Sigmoid colon (tissue), 4 donors: ENCODE data around the gene INAFM2.

Experiments used
- EP300 ChIP-seq, 4 donors: sonication (generic); formaldehyde crosslinking; IDR thresholded peaks; one replicate each; pipeline ENCODE4 v1.6.1; 2017; ENCODE audit warnings: antibody characterized with exemption in 4 of 4
- POLR2A ChIP-seq, 2 donors: fragments of 450-650 bp; IDR thresholded peaks; one replicate each; pipeline ENCODE4 v1.6.1; 2016; ENCODE audit warnings: antibody characterized with exemption in 2 of 2, mild to moderate bottlenecking in 2 of 2, moderate library complexity in 2 of 2
- POLR2AphosphoS5 ChIP-seq, 4 donors: sonication (generic); formaldehyde crosslinking; IDR thresholded peaks; one replicate each; pipeline ENCODE4 v1.6.1; 2017; ENCODE audit warnings: antibody characterized with exemption in 4 of 4
- TF ChIP-seq, protein P1 (sequence below), 4 experiments: fragments of 450-650 bp in 3 of 4; fragments of 200-600 bp in 1 of 4; IDR thresholded peaks; one replicate each; pipeline ENCODE4 v1.5.1; 2016 to 2019; ENCODE audit warnings: antibody characterized with exemption in 4 of 4, mild to moderate bottlenecking in 3 of 4, moderate library complexity in 2 of 4

DNA sequence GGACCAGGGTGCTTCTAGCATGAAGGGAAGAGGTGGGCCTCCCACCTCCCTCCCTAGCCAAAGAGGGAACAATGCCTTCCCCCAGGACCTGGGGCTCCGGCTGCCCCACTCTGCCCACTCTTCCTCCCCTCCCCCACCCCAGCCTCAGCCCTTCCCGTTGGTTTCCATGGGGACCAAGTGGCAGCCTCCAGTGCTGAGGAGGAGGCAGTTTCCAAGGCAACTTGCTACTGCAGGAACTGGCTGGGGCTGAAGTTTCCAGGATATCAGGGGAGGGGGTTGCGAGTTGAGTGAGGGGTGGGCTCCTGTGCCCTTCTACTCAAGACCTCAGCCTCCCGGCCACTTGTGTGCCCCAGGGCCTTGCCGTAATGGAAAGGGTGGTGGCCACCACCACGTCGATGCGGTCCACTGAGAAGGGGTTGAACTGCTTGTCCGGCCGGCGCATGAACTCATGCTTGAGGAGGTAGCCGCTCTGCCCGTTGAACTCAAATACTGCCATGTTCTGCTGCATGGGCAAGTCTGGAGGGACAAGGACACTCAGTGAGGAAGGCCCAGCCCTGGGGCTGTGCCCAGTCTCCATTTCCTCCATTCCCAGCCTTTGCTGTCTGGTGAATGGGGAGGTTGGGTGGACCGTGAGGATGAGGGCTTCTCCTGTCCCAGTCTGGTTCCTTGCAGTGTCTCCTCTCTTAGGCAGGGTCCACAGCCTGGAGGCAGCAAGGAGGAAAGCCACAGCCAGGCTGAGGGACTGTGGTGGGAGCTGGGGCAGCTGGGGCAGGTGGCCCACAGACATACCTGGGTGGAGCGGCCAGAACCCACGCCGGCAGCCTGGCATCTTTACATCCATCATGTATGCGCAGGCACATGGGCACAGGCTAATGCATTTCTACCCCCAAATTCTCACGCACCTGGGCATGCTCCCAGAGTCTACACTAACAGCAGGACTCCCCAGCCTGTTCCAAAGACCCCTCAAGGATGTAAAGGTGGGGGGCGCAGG, 29.3 kb upstream of the INAFM2 start:
- TF ChIP-seq POLR2AphosphoS5 (IDR thresholded peaks at IDR 0.05) (no peak), POLR2A (IDR thresholded peaks at IDR 0.05) (no peak), EP300 (IDR thresholded peaks at IDR 0.05) (no peak)
- TF ChIP-seq, protein P1, sequence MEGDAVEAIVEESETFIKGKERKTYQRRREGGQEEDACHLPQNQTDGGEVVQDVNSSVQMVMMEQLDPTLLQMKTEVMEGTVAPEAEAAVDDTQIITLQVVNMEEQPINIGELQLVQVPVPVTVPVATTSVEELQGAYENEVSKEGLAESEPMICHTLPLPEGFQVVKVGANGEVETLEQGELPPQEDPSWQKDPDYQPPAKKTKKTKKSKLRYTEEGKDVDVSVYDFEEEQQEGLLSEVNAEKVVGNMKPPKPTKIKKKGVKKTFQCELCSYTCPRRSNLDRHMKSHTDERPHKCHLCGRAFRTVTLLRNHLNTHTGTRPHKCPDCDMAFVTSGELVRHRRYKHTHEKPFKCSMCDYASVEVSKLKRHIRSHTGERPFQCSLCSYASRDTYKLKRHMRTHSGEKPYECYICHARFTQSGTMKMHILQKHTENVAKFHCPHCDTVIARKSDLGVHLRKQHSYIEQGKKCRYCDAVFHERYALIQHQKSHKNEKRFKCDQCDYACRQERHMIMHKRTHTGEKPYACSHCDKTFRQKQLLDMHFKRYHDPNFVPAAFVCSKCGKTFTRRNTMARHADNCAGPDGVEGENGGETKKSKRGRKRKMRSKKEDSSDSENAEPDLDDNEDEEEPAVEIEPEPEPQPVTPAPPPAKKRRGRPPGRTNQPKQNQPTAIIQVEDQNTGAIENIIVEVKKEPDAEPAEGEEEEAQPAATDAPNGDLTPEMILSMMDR (IDR thresholded peaks at IDR 0.05), result no peak
